HCT116 (cell line): ENCODE results near the gene RBMS1. TPM values are rescaled to one million over a fixed set of nuclear protein-coding genes. Genes with fewer than 3 reads are reported as not detected.
A peak's percentile ranks its signal among the peaks of the same experiment; 100 is the strongest.

ENCODE experiments used
- ATAC-seq: fragments of 200-7000 bp; cut with Tn5 transposase; 2 replicates; pipeline ENCODE4 v1.9.1; 2020; ENCODE audit warnings: mild to moderate bottlenecking, moderate library complexity
- BruUV-seq: library from RNA; stranded (reverse); fragments of 400-500 nt; replicated peaks from 2 replicates; lab custom pipeline; 2021; lab: Mats Ljungman, UMichigan
- CTCF ChIA-PET: fragments of 300-600 bp; sonication (Branson Sonifier 250); formaldehyde crosslinking; loops from one replicate; lab custom pipeline; 2021; ENCODE audit warnings: antibody characterized with exemption; lab: Charles Lee
- POLR2A ChIA-PET: fragments of 300-600, 350-600 bp; sonication (Branson Sonifier 250); formaldehyde crosslinking; loops from one replicate; lab custom pipeline; 2021; ENCODE audit warnings: antibody characterized with exemption; lab: Charles Lee
- RAD21 ChIA-PET, 2 experiments: fragments of 300-600 bp; sonication (Branson Sonifier 250); formaldehyde crosslinking; loops; one replicate each; lab custom pipeline; 2023; ENCODE audit warnings: low total read pairs in 2 of 2; ENCODE audit not compliant: uncharacterized antibody in 2 of 2, unreplicated experiment in 2 of 2, low non-redundant PET in 1 of 2; lab: Charles Lee
- DNase-seq: peaks from one replicate; pipeline ENCODE4 v3.0.0-alpha.2; 2010; ENCODE audit warnings: low read depth, low spot score
- H2AFZ ChIP-seq: fragments of 200-600 bp; shearing (Covaris generic), sonication (generic); 2 replicates; pipeline ENCODE4 v1.6.1; 2017; ENCODE audit warnings: low read depth, mixed run types, mixed read lengths, antibody characterized with exemption, low read length; ENCODE audit not compliant: poor library complexity, severe bottlenecking
- H3K27ac ChIP-seq: 2 replicates; pipeline ENCODE4 v1.5.1; 2012; ENCODE audit warnings: low read depth, low read length
- H3K27me3 ChIP-seq: fragments of 200-600 bp; sonication (generic); 2 replicates; pipeline ENCODE4 v1.6.1; 2016; ENCODE audit warnings: mixed run types, low read length, mixed read lengths; ENCODE audit not compliant: insufficient read depth
- H3K36me3 ChIP-seq, 2 experiments: fragments of 200-500 bp in 1 of 2; fragments of 200-600 bp in 1 of 2; sonication (Bioruptor generic) in 1 of 2; sonication (generic) in 1 of 2; 2 replicates each; pipeline versions ENCODE4 v1.5.1 to v1.6.1; 2014 to 2016; ENCODE audit warnings: low read length in 2 of 2, inconsistent platforms in 1 of 2, mixed read lengths in 1 of 2, mixed run types in 1 of 2; ENCODE audit not compliant: insufficient read depth in 2 of 2, control insufficient read depth in 1 of 2
- H3K4me1 ChIP-seq, 2 experiments: fragments of 200-600 bp in 1 of 2; sonication (generic) in 1 of 2; 2 replicates each; pipeline versions ENCODE4 v1.5.1 to v1.6.1; 2012 to 2017; ENCODE audit warnings: low read length in 2 of 2, inconsistent platforms in 1 of 2, mild to moderate bottlenecking in 1 of 2, mixed read lengths in 1 of 2, mixed run types in 1 of 2, moderate library complexity in 1 of 2; ENCODE audit not compliant: insufficient read depth in 2 of 2, control insufficient read depth in 1 of 2
- H3K4me2 ChIP-seq: fragments of 200-600 bp; sonication (generic); 2 replicates; pipeline ENCODE4 v1.6.1; 2017; ENCODE audit warnings: mixed run types, low read length, mixed read lengths
- H3K4me3 ChIP-seq, 2 experiments: fragments of 200-600 bp in 1 of 2; sonication (generic) in 1 of 2; replicated peaks in 1 of 2; 2 replicates each; pipeline ENCODE4 v1.5.1; 2011 to 2016; ENCODE audit warnings: low read length in 2 of 2, control low read depth in 1 of 2, low read depth in 1 of 2, mild to moderate bottlenecking in 1 of 2, mixed read lengths in 1 of 2, mixed run types in 1 of 2
- H3K79me2 ChIP-seq: fragments of 200-600 bp; sonication (generic); 2 replicates; pipeline ENCODE4 v1.6.1; 2017; ENCODE audit warnings: mild to moderate bottlenecking, mixed run types, low read length, moderate library complexity, mixed read lengths; ENCODE audit not compliant: insufficient read depth
- H3K9ac ChIP-seq: fragments of 200-600 bp; sonication (generic); 2 replicates; pipeline ENCODE4 v1.6.1; 2016; ENCODE audit warnings: low read length, mixed read lengths
- H3K9me2 ChIP-seq: fragments of 200-600 bp; sonication (generic), shearing (Covaris generic); 2 replicates; pipeline ENCODE4 v1.6.1; 2017; ENCODE audit warnings: mixed run types, mild to moderate bottlenecking, moderate library complexity; ENCODE audit not compliant: insufficient read depth
- H3K9me3 ChIP-seq, 2 experiments: fragments of 200-500 bp in 1 of 2; fragments of 200-600 bp in 1 of 2; sonication (Bioruptor generic) in 1 of 2; sonication (generic) in 1 of 2; 2 replicates each; pipeline ENCODE4 v1.6.1; 2014 to 2017; ENCODE audit warnings: low read length in 2 of 2, mixed read lengths in 2 of 2, inconsistent platforms in 1 of 2, low read depth in 1 of 2, mild to moderate bottlenecking in 1 of 2, mixed run types in 1 of 2, moderate library complexity in 1 of 2; ENCODE audit not compliant: control insufficient read depth in 1 of 2, insufficient read depth in 1 of 2
- H4K20me1 ChIP-seq: fragments of 200-600 bp; sonication (generic), shearing (Covaris generic); 2 replicates; pipeline ENCODE4 v1.6.1; 2017; ENCODE audit warnings: mixed run types, mild to moderate bottlenecking, moderate library complexity; ENCODE audit not compliant: insufficient read depth
- ELF1 ChIP-seq: IDR thresholded peaks from 2 replicates; pipeline ENCODE4 v1.6.1; 2012; ENCODE audit warnings: low read depth, borderline replicate concordance
- JUND ChIP-seq: IDR thresholded peaks from 2 replicates; pipeline ENCODE4 v1.6.1; 2012
- RAD21 ChIP-seq: IDR thresholded peaks from 2 replicates; pipeline ENCODE4 v1.6.1; 2012; ENCODE audit warnings: low read depth, mild to moderate bottlenecking
- YY1 ChIP-seq: IDR thresholded peaks from 2 replicates; pipeline ENCODE4 v1.6.1; 2011; ENCODE audit warnings: low read length, low read depth, moderate library complexity, mild to moderate bottlenecking; ENCODE audit not compliant: insufficient replicate concordance; ENCODE audit errors: extremely low read depth
- ZFX ChIP-seq: fragments of 450-650 bp; IDR thresholded peaks from 2 replicates; pipeline ENCODE4 v1.6.1; 2017
- intact Hi-C: fragments of 100-400 bp; cut with micrococcal nuclease; formaldehyde crosslinking; loops from 2 replicates; pipeline ENCODE4 v1.10.0; 2022
- total RNA-seq: library from RNA; stranded (reverse); gene quantifications from one replicate; pipeline ENCODE4 v1.2.1, GENCODE V29; 2021; ENCODE audit not compliant: unreplicated experiment
- TF ChIP-seq, protein P1 (sequence below), 3 experiments: fragments of 200-600 bp in 1 of 3; sonication (generic) in 1 of 3; IDR thresholded peaks in 2 of 3; conservative IDR thresholded peaks in 1 of 3; 2 replicates each; pipeline ENCODE4 v1.5.1; 2012 to 2017; ENCODE audit warnings: low read depth in 2 of 3, low read length in 2 of 3, antibody characterized with exemption in 1 of 3, borderline replicate concordance in 1 of 3, control low read depth in 1 of 3, mild to moderate bottlenecking in 1 of 3, mixed read lengths in 1 of 3, mixed run types in 1 of 3, moderate library complexity in 1 of 3; ENCODE audit not compliant: insufficient read depth in 1 of 3
- TF ChIP-seq, protein P2 (sequence below): IDR thresholded peaks from 2 replicates; pipeline ENCODE4 v1.6.1; 2012
- TF ChIP-seq, protein P3 (sequence below): IDR thresholded peaks from 2 replicates; pipeline ENCODE4 v1.6.1; 2011; ENCODE audit warnings: mild to moderate bottlenecking, low read length, moderate library complexity; ENCODE audit not compliant: insufficient replicate concordance; ENCODE audit errors: extremely low read depth

RBMS1 gene
- total RNA-seq, 1 experiment from 2014 or later = 17.6 TPM

DNA sequence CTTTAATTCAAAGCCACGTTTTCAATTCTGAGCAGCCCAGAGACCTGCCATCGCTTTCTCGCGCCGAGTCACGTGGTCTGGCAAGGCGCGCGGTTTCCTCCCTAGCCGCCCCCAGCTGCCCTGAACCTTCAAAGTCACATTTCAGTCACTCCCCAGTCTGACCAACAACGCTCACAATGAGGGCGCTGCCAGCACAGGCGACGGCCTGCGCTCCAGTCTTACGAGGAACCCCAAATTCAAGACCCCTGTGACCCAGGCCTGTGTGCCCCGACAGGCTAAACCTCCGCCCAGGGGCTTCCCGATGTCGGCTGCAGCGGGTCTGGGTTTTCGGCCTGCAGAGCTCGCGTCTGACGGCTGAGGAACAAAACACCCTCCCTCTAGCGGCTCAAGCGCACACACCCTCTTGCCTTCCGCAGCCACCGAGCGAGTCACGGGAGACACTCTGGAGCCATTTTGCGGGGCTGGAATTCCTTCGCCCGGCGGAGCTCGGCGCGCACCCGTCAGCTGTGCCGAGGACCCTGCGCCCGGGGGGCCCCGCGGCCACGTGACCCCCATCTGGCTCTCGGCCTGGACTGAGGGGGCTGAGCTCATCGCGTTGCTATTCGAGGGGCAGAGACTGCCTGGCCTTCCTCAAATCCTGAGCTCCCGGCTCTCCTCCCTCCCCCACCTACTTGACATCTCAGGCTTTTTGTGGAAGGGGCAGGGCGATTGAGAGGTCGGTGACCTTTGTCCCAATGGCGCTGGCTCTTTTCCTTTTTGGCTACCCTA is 223.6 kb downstream of the RBMS1 start:
- CTCF ChIA-PET = interaction anchor here (0.6 to 2.6 kb wide), 6 partner anchors 9 to 160 kb away, joined by 3 to 9 read pairs (median 4); no protein-coding TSS in a partner anchor
- POLR2A ChIA-PET = no interaction called here
- no peaks in the 10 kb centered on the region for H4K20me1 ChIP-seq
- H3K79me2 ChIP-seq = no peaks in the 10 kb centered on the region
- peak overlapping the region; percentile 31 to 47 for H3K4me3 ChIP-seq
- RAD21 ChIA-PET = interaction anchor here in 1 of 2 experiments (1.5 kb wide), 1 partner anchor 61 kb away, joined by 3 read pairs; no protein-coding TSS in a partner anchor
- TF ChIP-seq, protein P1, sequence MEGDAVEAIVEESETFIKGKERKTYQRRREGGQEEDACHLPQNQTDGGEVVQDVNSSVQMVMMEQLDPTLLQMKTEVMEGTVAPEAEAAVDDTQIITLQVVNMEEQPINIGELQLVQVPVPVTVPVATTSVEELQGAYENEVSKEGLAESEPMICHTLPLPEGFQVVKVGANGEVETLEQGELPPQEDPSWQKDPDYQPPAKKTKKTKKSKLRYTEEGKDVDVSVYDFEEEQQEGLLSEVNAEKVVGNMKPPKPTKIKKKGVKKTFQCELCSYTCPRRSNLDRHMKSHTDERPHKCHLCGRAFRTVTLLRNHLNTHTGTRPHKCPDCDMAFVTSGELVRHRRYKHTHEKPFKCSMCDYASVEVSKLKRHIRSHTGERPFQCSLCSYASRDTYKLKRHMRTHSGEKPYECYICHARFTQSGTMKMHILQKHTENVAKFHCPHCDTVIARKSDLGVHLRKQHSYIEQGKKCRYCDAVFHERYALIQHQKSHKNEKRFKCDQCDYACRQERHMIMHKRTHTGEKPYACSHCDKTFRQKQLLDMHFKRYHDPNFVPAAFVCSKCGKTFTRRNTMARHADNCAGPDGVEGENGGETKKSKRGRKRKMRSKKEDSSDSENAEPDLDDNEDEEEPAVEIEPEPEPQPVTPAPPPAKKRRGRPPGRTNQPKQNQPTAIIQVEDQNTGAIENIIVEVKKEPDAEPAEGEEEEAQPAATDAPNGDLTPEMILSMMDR (IDR thresholded peaks at IDR 0.05 in 2 of 3, conservative IDR thresholded peaks at IDR 0.05 in 1 of 3; ENCODE audit: borderline replicate concordance in 1 of 3, insufficient read depth in 1 of 3, low read depth in 2 of 3, low read length in 2 of 3) = peak in 2 of 3 experiments; percentile 23 to 42; a peak in 2 of 6 replicates
- TF ChIP-seq, protein P2, sequence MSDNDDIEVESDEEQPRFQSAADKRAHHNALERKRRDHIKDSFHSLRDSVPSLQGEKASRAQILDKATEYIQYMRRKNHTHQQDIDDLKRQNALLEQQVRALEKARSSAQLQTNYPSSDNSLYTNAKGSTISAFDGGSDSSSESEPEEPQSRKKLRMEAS = peak; percentile 61
- TF ChIP-seq ZFX (peak; percentile 29; the same call in 1 of the 2 replicates), ELF1 (no peak), RAD21 (no peak), YY1 (no peak), JUND (no peak)
- TF ChIP-seq, protein P3, sequence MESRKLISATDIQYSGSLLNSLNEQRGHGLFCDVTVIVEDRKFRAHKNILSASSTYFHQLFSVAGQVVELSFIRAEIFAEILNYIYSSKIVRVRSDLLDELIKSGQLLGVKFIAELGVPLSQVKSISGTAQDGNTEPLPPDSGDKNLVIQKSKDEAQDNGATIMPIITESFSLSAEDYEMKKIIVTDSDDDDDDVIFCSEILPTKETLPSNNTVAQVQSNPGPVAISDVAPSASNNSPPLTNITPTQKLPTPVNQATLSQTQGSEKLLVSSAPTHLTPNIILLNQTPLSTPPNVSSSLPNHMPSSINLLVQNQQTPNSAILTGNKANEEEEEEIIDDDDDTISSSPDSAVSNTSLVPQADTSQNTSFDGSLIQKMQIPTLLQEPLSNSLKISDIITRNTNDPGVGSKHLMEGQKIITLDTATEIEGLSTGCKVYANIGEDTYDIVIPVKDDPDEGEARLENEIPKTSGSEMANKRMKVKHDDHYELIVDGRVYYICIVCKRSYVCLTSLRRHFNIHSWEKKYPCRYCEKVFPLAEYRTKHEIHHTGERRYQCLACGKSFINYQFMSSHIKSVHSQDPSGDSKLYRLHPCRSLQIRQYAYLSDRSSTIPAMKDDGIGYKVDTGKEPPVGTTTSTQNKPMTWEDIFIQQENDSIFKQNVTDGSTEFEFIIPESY = no peak
- H2AFZ ChIP-seq = peak overlapping the region; percentile 71
- DNase-seq (peak; percentile 31), ATAC-seq (peak; percentile 86)
- no peaks in the 10 kb centered on the region for H3K36me3 ChIP-seq
- intact Hi-C loops = loop anchor here (5.0 kb wide), 1 partner anchor 158 kb away; no protein-coding TSS in a partner anchor
- no peaks in the 10 kb centered on the region for H3K9me2 ChIP-seq
- H3K27me3 ChIP-seq = no peaks in the 10 kb centered on the region
- peak overlapping the region; percentile 50 for H3K9ac ChIP-seq
- peaks cover 3 to 26% of the 10 kb centered on the region in 2 experiments; a peak in 3 of 4 replicates for H3K4me1 ChIP-seq
- H3K27ac ChIP-seq = peak overlapping the region; percentile 23; the same call in 1 of the 2 replicates
- no peaks in the 10 kb centered on the region for H3K9me3 ChIP-seq
- H3K4me2 ChIP-seq = peak overlapping the region; percentile 78
- BruUV-seq = no TSS peak
